Mesenchymal stem cell (in vitro differentiated cells and primary cell): Measurements from ENCODE around the gene ASB2.

ENCODE experiments used
- DNase-seq: peaks from one replicate; pipeline ENCODE4 v3.0.0-alpha.2; 2013
- H2AFZ ChIP-seq: one replicate; pipeline ENCODE4 v1.6.1; 2013; ENCODE audit warnings: low read depth, mild to moderate bottlenecking, control low read depth, inconsistent platforms, low read length, moderate library complexity
- H2AK5ac ChIP-seq: 2 replicates; pipeline ENCODE4 v1.6.1; 2013; ENCODE audit warnings: low read length, moderate library complexity, mild to moderate bottlenecking, inconsistent platforms; ENCODE audit not compliant: severe bottlenecking
- H2BK120ac ChIP-seq: one replicate; pipeline ENCODE4 v1.6.1; 2013; ENCODE audit warnings: low read depth, mild to moderate bottlenecking, inconsistent platforms, low read length, moderate library complexity
- H2BK12ac ChIP-seq, 2 experiments: one replicate each; pipeline ENCODE4 v1.6.1; 2013; ENCODE audit warnings: inconsistent platforms in 2 of 2, low read length in 2 of 2, mild to moderate bottlenecking in 2 of 2, moderate library complexity in 2 of 2, control low read depth in 1 of 2
- H2BK15ac ChIP-seq: one replicate; pipeline ENCODE4 v1.6.1; 2013; ENCODE audit warnings: mild to moderate bottlenecking, low read depth, inconsistent platforms; ENCODE audit not compliant: poor library complexity, severe bottlenecking
- H2BK5ac ChIP-seq: 2 replicates; pipeline ENCODE4 v1.6.1; 2013; ENCODE audit warnings: low read depth, mild to moderate bottlenecking, low read length, control low read depth, inconsistent platforms; ENCODE audit not compliant: poor library complexity, severe bottlenecking
- H3K14ac ChIP-seq, 2 experiments: one replicate each; pipeline ENCODE4 v1.6.1; 2013; ENCODE audit warnings: inconsistent platforms in 2 of 2, low read length in 2 of 2, control low read depth in 1 of 2, mild to moderate bottlenecking in 1 of 2, moderate library complexity in 1 of 2
- H3K18ac ChIP-seq, 2 experiments: one replicate each; pipeline ENCODE4 v1.6.1; 2013; ENCODE audit warnings: inconsistent platforms in 2 of 2, low read length in 2 of 2, control low read depth in 1 of 2, low read depth in 1 of 2, mild to moderate bottlenecking in 1 of 2
- H3K23ac ChIP-seq, 2 experiments: one replicate each; pipeline ENCODE4 v1.6.1; 2013; ENCODE audit warnings: inconsistent platforms in 2 of 2, low read length in 2 of 2, mild to moderate bottlenecking in 2 of 2, moderate library complexity in 2 of 2, control low read depth in 1 of 2
- H3K27ac ChIP-seq: 2 replicates; pipeline ENCODE4 v1.5.1; 2013; ENCODE audit warnings: mild to moderate bottlenecking, moderate library complexity, low read length, control low read depth, inconsistent platforms; ENCODE audit not compliant: poor library complexity, severe bottlenecking
- H3K27me3 ChIP-seq, 2 experiments: 2 replicates each; pipeline versions ENCODE4 v1.6.1 to v1.7.0; 2013; ENCODE audit warnings: low read length in 2 of 2, mild to moderate bottlenecking in 2 of 2, moderate library complexity in 2 of 2, control low read depth in 1 of 2, inconsistent platforms in 1 of 2; ENCODE audit not compliant: control insufficient read depth in 1 of 2, insufficient read depth in 1 of 2
- H3K36me3 ChIP-seq, 2 experiments: 2 replicates each; pipeline versions ENCODE4 v1.6.1 to v1.7.0; 2013; ENCODE audit warnings: low read length in 2 of 2, control low read depth in 1 of 2, inconsistent platforms in 1 of 2, low read depth in 1 of 2, mild to moderate bottlenecking in 1 of 2; ENCODE audit not compliant: insufficient read depth in 2 of 2, control insufficient read depth in 1 of 2
- H3K4ac ChIP-seq, 2 experiments: one replicate each; pipeline ENCODE4 v1.6.1; 2013; ENCODE audit warnings: inconsistent platforms in 2 of 2, low read length in 2 of 2, mild to moderate bottlenecking in 2 of 2, moderate library complexity in 2 of 2, control low read depth in 1 of 2, low read depth in 1 of 2
- H3K4me1 ChIP-seq: 2 replicates; pipeline ENCODE4 v1.6.1; 2013; ENCODE audit warnings: low read depth, low read length, control low read depth; ENCODE audit not compliant: control insufficient read depth, insufficient read depth
- H3K4me2 ChIP-seq: 2 replicates; pipeline ENCODE4 v1.6.1; 2013; ENCODE audit warnings: low read length, mild to moderate bottlenecking, inconsistent platforms; ENCODE audit not compliant: poor library complexity, severe bottlenecking
- H3K4me3 ChIP-seq, 2 experiments: 2 replicates each; pipeline versions ENCODE4 v1.5.1 to v1.7.0; 2013; ENCODE audit warnings: low read length in 2 of 2, mild to moderate bottlenecking in 2 of 2, control low read depth in 1 of 2, low read depth in 1 of 2; ENCODE audit not compliant: insufficient read depth in 1 of 2
- H3K79me1 ChIP-seq: replicated peaks from 2 replicates; pipeline ENCODE4 v1.6.1; 2013; ENCODE audit warnings: mild to moderate bottlenecking, control low read depth, low read length, inconsistent platforms; ENCODE audit not compliant: poor library complexity, severe bottlenecking
- H3K9ac ChIP-seq: 2 replicates; pipeline ENCODE4 v1.7.0; 2013; ENCODE audit warnings: mild to moderate bottlenecking, low read length, moderate library complexity
- H3K9me3 ChIP-seq: 2 replicates; pipeline ENCODE4 v1.7.0; 2013; ENCODE audit warnings: mild to moderate bottlenecking, low read length; ENCODE audit not compliant: control insufficient read depth
- H4K8ac ChIP-seq: one replicate; pipeline ENCODE4 v1.6.1; 2013; ENCODE audit warnings: inconsistent platforms, mild to moderate bottlenecking, low read length, moderate library complexity
- H4K91ac ChIP-seq: one replicate; pipeline ENCODE4 v1.6.1; 2013; ENCODE audit warnings: mild to moderate bottlenecking, low read length, inconsistent platforms
- WGBS: methylation state at CpG from one replicate; pipeline ENCODE4 v1.1.7; 2013; ENCODE audit warnings: mixed read lengths; 5-methylcytosine and 5-hydroxymethylcytosine counted together

Gene ASB2

DNA sequence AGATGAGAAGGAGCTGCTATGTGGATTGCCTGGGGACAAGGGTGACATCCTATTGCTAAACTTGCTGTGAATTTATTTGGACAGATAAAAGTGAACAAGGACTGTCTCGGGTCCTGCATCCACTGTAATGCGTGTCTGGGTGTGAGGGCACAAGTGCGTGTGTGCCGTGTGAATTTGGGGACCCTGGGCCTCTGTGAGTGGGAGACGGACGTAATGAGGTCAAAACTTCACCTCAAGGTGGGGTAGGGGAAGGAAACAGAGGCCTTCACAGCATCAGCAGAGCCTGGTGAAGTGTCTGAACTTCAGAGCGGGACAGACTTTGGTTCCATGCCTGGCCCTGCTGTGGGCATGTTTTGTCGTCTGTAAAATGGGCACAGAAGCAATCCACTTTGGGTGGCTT, 14.8 kb downstream of the ASB2 start:
- Histone ChIP-seq H2BK12ac (peak overlapping the region in 1 of 2 experiments; percentile 8), H4K8ac (no peak overlapping the region), H3K4ac (no peak overlapping the region), H3K9me3 (peaks cover 8% of the 10 kb centered on the region), H3K9ac (no peak overlapping the region), H4K91ac (no peak overlapping the region), H3K79me1 (no peaks in the 10 kb centered on the region), H3K36me3 (no peaks in the 10 kb centered on the region), H3K4me1 (peaks cover 52% of the 10 kb centered on the region), H2BK5ac (no peak overlapping the region), H3K4me3 (no peak overlapping the region), H3K27ac (no peak overlapping the region), H2AFZ (no peak overlapping the region), H3K18ac (no peak overlapping the region), H3K23ac (no peak overlapping the region), H2AK5ac (peak overlapping the region; percentile 51), H2BK15ac (no peak overlapping the region), H3K27me3 (no peaks in the 10 kb centered on the region), H2BK120ac (no peak overlapping the region), H3K14ac (no peak overlapping the region), H3K4me2 (no peak overlapping the region)
- 97% methylated on average over 8 of the region's 8 CpGs for WGBS
- DNase-seq = no peak

- no peak overlapping the region for H2BK120ac ChIP-seq
- H3K4me3 ChIP-seq = no peak overlapping the region
- no peak overlapping the region for H2BK15ac ChIP-seq
- no peak overlapping the region for H3K4me2 ChIP-seq
- peaks cover 56% of the 10 kb centered on the region for H3K4me1 ChIP-seq
- H2AFZ ChIP-seq = no peak overlapping the region
- no peak overlapping the region for H3K27ac ChIP-seq
- H3K14ac ChIP-seq = no peak overlapping the region
- no peak overlapping the region for H4K91ac ChIP-seq
- H3K79me1 ChIP-seq = no peaks in the 10 kb centered on the region
- no peaks in the 10 kb centered on the region for H3K36me3 ChIP-seq
- H3K9me3 ChIP-seq = peaks cover 8% of the 10 kb centered on the region
- H2BK12ac ChIP-seq = no peak overlapping the region
- no peak overlapping the region for H2AK5ac ChIP-seq
- H4K8ac ChIP-seq = no peak overlapping the region
- H3K18ac ChIP-seq = no peak overlapping the region
- DNase-seq = no peak
- no peak overlapping the region for H2BK5ac ChIP-seq
- H3K4ac ChIP-seq = no peak overlapping the region
- H3K27me3 ChIP-seq = peaks cover 0 to 6% of the 10 kb centered on the region in 2 experiments
- H3K9ac ChIP-seq = no peak overlapping the region
- H3K23ac ChIP-seq = no peak overlapping the region
- WGBS = 80% methylated on average over 3 of the region's 3 CpGs
Measured at GRCh38 chr14:93960774-93961438, 15.5 kb downstream of the ASB2 start.

- no peak for DNase-seq
- Histone ChIP-seq H2AFZ (no peak overlapping the region), H3K79me1 (no peaks in the 10 kb centered on the region), H3K9me3 (peaks cover 8% of the 10 kb centered on the region), H2AK5ac (no peak overlapping the region), H3K14ac (no peak overlapping the region), H3K27ac (peak overlapping the region; percentile 87), H3K18ac (peak overlapping the region in 1 of 2 experiments; percentile 43), H4K8ac (no peak overlapping the region), H2BK5ac (no peak overlapping the region), H2BK15ac (no peak overlapping the region), H3K36me3 (no peaks in the 10 kb centered on the region), H2BK120ac (no peak overlapping the region), H3K23ac (no peak overlapping the region), H3K9ac (no peak overlapping the region), H3K27me3 (peaks cover 0 to 9% of the 10 kb centered on the region in 2 experiments), H3K4me1 (peaks cover 60% of the 10 kb centered on the region), H3K4me3 (no peak overlapping the region), H3K4me2 (no peak overlapping the region), H4K91ac (no peak overlapping the region), H3K4ac (no peak overlapping the region), H2BK12ac (no peak overlapping the region)
Measured at GRCh38 chr14:93960108-93960475, 16.3 kb downstream of the ASB2 start.

DNA sequence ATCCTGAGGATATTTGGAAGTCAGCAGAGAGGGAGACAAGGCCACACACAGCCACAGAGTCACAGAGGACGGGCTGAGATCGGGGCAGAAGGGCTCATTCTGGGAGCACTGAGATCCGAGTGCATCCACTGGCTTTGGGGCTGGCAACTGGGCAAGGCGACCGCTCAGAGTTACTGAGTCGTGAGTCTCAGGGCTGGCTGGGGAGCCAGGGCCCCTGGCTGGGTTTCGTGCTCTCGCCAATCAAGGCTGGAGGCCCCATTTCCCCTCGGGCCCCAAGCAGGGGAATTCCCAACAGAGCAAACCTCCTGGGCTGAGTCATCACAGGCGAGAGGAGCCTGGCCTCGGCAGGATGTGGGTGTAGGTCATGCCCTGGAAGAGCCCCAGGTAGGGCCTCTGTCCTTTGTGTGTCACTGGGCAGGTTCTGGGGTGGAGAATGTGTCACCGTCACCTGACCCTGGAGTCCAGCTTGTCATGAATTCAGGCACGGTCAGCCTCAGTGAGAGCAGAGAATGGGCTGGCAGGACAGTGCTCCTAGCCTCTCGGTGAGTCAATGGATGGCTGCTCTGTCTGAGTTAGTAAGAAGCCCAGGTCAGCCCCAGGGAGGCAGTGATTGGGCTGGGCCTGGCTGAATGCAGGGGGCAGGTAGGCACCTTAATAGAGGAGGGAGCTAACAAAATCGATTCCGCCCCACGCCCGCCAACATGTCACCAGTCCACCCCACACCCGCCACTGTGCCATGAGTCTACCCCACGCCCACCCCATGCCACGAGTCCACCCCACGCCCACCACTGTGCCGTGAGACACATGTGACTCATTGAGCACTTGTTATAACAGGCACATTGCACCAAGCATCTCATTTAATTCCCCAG, 16.9 kb downstream of the ASB2 start:
- no peak overlapping the region for H3K4ac ChIP-seq
- peak overlapping the region; percentile 74 for H2BK5ac ChIP-seq
- peak; percentile 95 for DNase-seq
- no peak overlapping the region for H2BK15ac ChIP-seq
- peaks cover 60% of the 10 kb centered on the region for H3K4me1 ChIP-seq
- peak overlapping the region; percentile 48 to 58 for H3K18ac ChIP-seq
- H2AK5ac ChIP-seq = peak overlapping the region; percentile 79
- peak overlapping the region; percentile 87 for H3K27ac ChIP-seq
- peak overlapping the region; percentile 49 for H4K91ac ChIP-seq
- no peak overlapping the region for H3K4me3 ChIP-seq
- whole genome bisulfite sequencing = 38% methylated on average over 23 of the region's 23 CpGs
- no peaks in the 10 kb centered on the region for H3K79me1 ChIP-seq
- H3K27me3 ChIP-seq = peaks cover 0 to 13% of the 10 kb centered on the region in 2 experiments
- H3K23ac ChIP-seq = no peak overlapping the region
- H3K14ac ChIP-seq = no peak overlapping the region
- no peak overlapping the region for H2AFZ ChIP-seq
- H3K36me3 ChIP-seq = no peaks in the 10 kb centered on the region
- H3K4me2 ChIP-seq = peak overlapping the region; percentile 13
- H2BK120ac ChIP-seq = peak overlapping the region; percentile 69
- H2BK12ac ChIP-seq = peak overlapping the region; percentile 45 to 63
- H4K8ac ChIP-seq = peak overlapping the region; percentile 19
- H3K9ac ChIP-seq = no peak overlapping the region
- peaks cover 2% of the 10 kb centered on the region for H3K9me3 ChIP-seq
